GM10266 (cell line): Measurements from ENCODE around the gene MBNL2.

Source experiments
- DNase-seq: peaks from one replicate; pipeline ENCODE4 v3.0.0; 2012; ENCODE audit errors: extremely low spot score
- CTCF ChIP-seq: IDR thresholded peaks from 2 replicates; pipeline ENCODE4 v1.5.1; 2012; ENCODE audit warnings: mild to moderate bottlenecking, low read depth; ENCODE audit not compliant: control insufficient read depth, insufficient read depth; ENCODE audit errors: missing control alignments

MBNL2 gene

GRCh38 chr13:97392020-97392419 is 169.9 kb downstream of the MBNL2 start:
- no peak for TF ChIP-seq CTCF
- DNase-seq = no peak

DNA sequence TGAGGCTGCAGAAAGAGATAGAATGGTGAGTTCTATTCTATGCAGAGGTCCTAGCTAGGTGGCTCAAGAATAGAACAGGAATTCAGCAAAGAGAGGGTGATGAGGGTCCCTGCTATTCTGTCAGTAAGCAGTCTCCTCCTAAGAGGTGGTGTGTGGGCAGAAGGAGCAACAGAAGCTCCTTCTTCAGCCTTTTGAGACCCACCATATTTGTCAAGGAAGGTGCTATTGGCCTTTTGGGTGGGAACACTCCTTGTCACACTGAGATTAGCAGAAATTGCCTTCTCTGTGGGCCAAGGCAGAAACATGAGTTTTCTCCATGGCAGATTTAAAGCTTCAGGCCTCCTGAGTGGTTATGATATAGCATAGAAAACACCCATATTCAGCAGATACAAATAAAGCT is 172.4 kb downstream of the MBNL2 start:
- no peak for DNase-seq
- no peak for TF ChIP-seq CTCF

DNA sequence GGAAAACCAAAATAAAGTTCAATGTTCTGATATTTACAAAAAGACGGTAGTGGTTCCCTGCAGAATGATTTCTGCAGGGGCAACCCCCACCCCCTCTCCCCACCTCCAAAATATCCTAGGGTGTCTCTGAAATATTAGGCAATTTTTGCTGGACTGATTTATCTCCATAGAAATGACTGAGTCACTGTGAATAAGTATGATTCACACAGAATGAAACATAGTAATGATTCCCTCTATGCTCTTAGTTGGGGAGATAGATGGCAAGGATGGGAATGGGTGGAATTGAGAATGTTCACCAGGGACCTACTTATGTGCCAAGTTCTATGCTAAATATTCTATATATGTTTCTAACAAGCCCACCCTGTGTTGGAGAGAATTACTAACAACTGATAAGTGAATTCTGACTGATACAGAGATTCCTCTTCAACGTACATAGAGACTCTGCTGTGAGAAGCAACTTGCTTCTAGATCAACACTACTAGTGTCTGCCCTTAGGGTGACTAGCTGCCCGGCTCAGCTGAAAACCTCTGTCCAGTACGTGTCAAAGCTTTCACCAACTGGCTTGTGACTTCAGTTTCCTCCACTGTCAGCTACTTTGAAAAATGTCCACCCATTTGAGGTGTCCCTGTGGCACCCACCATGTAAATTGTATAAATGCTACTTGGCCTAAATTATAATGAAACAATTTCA is 173.5 kb downstream of the MBNL2 start:
- no peak for TF ChIP-seq CTCF
- no peak for DNase-seq

GRCh38 chr13:97397267-97397666 is 175.1 kb downstream of the MBNL2 start:
- TF ChIP-seq CTCF = no peak
- no peak for DNase-seq

- no peak for DNase-seq
- TF ChIP-seq CTCF = no peak
Measured at GRCh38 chr13:97401421-97401820, 179.3 kb downstream of the MBNL2 start.

DNA sequence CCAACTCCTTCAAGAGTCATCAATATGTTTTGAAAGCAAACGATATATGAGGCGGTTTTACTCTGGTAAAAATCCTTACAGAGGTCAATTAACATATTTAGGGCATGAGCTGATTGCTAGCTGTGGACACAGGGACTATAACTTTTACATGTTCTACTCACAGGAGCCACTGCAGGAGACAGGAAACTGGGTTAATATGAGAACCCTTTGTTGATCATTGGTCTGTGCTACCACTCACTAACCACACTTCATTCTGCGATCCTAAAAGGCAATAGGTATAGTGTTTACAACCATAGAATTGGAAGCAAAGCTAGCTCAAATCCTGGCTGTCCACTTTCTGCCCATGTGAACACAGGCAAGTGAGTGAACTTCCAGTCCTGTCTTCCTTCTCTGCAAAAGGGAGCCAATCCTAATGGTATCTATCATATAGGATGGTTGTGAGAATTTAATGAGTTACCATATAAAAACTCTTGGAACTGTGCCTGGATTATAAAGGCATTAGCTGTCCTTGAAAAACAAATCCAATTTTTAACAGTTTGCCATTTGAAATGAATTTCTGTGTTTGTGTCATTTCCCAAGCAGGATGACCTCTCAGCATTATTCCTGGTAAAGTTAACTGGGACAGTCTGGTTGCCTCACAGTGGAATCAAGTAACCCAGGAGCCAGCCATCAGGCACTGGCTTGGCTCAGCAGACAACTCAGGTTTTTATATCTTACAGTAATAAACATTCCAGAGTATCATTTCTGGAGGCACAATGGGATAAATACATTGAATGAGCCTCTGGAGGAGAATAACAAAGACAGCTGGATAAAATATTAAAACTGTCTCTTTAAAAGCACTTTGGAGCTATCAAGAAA is 182.0 kb downstream of the MBNL2 start:
- no peak for TF ChIP-seq CTCF
- DNase-seq = no peak

- TF ChIP-seq CTCF = no peak
- DNase-seq = no peak
Measured at GRCh38 chr13:97407540-97407939, 185.4 kb downstream of the MBNL2 start.
